Large intestine (tissue), 3 donors: ENCODE measurements around the gene DCUN1D2. TPM values are rescaled to one million over a fixed set of nuclear protein-coding genes. Genes with fewer than 3 reads are reported as not detected.

ENCODE experiments used
- DNase-seq, 2 donors: peaks; one replicate each; pipeline versions ENCODE4 v3.0.0 to v3.0.0-alpha.2; 2013
- H3K27ac ChIP-seq: one replicate; pipeline ENCODE4 v1.5.1; 2013; ENCODE audit warnings: low read length
- H3K27me3 ChIP-seq: 2 replicates; pipeline ENCODE4 v1.6.1; 2013; ENCODE audit warnings: low read length; ENCODE audit not compliant: control insufficient read depth, insufficient read depth
- H3K36me3 ChIP-seq: 2 replicates; pipeline ENCODE4 v1.6.1; 2013; ENCODE audit warnings: low read length; ENCODE audit not compliant: control insufficient read depth, insufficient read depth
- H3K4me1 ChIP-seq: one replicate; pipeline ENCODE4 v1.6.1; 2013; ENCODE audit warnings: low read length; ENCODE audit not compliant: control insufficient read depth, insufficient read depth
- H3K4me3 ChIP-seq: one replicate; pipeline ENCODE4 v1.5.1; 2013; ENCODE audit warnings: low read length
- H3K9me3 ChIP-seq: one replicate; pipeline ENCODE4 v1.6.1; 2013; ENCODE audit warnings: mild to moderate bottlenecking, low read depth, low read length, moderate library complexity; ENCODE audit not compliant: control insufficient read depth
- WGBS: methylation state at CpG from one replicate; pipeline ENCODE4 v1.1.5; 2013; ENCODE audit warnings: low lambda C conversion rate; ENCODE audit not compliant: insufficient coverage; 5-methylcytosine and 5-hydroxymethylcytosine counted together
- polyA plus RNA-seq: library from polyadenylated mRNA; unstranded; fragments of 120-200 nt; gene quantifications from one replicate; pipeline ENCODE4 v1.2.1, GENCODE V29; 2013

The DCUN1D2 gene
- polyA plus RNA-seq, 1 donor = 17.8 TPM

DNA sequence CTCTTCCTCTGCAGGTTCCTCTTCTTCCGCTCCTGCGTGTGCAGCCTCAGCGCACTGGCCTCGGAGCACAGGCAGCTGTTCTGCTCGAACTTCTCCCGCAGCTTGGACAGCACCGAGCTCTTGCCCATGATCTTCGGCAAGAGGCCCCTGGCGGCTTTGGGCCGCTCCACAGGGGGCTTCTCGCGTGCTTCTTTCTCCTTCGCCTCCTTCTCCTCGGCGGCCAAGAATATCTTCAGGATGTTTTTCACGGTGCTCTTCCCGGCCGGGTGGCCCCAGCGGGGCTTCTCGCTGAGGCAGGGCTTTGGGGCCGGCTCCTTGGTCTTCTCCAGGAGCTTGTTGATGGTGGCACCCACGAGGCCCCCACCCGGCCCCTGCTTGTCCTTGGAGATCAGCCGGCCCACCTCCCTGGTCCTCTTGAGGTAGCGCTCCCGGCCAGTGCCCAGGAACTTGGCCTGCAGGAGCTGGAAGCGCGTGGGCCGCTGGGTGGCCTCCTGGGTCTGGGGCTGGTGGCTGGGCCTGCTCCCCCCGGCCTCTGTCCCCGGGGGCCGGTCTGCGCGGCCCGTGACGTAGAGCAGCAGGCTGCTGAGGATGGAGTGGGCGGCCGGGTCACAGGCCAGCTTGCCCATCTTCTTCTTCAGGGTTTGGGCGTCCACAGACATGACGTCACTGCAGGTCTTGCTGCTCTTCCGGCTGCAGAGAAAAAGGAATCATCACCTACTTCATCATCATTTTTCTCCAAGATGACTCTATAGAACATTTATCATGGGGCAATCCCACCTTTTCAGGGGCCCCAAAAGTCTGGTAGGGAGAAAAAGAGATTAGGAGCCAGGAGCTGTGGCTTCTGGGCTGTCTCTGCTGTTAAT lies 82.7 kb downstream of the DCUN1D2 start:
- no peak overlapping the region for H3K27ac ChIP-seq
- DNase-seq = no peak
- no peaks in the 10 kb centered on the region for H3K27me3 ChIP-seq
- peaks cover 6% of the 10 kb centered on the region for H3K9me3 ChIP-seq
- H3K4me1 ChIP-seq = peaks cover 3% of the 10 kb centered on the region
- H3K4me3 ChIP-seq = no peak overlapping the region
- H3K36me3 ChIP-seq = no peaks in the 10 kb centered on the region
- WGBS = no CpG with 5 or more reads among the region's 41 CpGs

- Histone ChIP-seq H3K4me3 (no peak overlapping the region), H3K27ac (no peak overlapping the region), H3K27me3 (no peaks in the 10 kb centered on the region), H3K9me3 (no peaks in the 10 kb centered on the region), H3K4me1 (peaks cover 3% of the 10 kb centered on the region), H3K36me3 (no peaks in the 10 kb centered on the region)
- no CpG with 5 or more reads among the region's 21 CpGs for WGBS
- DNase-seq = no peak
These were observed 83.4 kb downstream of the DCUN1D2 start for GRCh38 chr13:113407103-113407530.

DNA sequence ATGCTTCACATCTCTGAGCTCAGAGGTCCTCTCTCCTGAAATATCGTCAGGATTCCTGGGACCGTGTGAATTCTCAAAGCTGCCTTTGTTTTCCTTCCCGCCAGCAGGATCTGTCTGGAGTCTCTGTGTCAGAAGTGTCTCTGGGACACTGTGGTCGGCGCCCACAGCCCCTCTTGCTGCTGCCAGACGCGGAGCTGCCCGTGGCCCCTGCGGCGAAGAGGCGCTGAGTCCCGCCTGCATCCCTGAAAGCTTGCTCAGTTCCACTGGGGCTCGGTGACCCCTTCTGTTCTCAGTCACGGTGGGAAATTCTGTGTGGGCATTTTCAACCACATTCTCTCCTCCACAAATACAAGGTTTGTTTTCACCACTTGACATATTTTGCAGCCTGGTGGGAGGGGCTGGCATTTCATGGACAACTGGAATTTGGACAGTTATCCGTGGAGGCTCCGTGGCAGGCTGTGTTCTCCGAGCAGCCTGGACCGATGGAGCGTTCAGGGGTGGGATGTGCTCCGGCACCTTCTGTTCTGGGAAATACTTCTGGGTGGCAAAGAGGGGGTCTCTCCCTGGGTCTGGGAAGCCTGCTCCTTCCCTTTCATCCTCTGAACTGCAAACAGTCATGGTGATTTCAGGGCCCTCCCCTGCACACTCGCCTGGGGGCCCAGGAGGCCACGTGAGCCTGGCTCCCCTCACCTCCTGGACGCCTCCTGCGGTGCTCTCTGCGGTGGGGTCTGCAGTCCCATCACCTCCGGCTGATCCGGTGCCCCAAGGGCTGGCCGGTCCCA lies 84.0 kb downstream of the DCUN1D2 start:
- Histone ChIP-seq H3K4me3 (no peak overlapping the region), H3K27ac (no peak overlapping the region), H3K27me3 (no peaks in the 10 kb centered on the region), H3K4me1 (peaks cover 3% of the 10 kb centered on the region), H3K36me3 (no peaks in the 10 kb centered on the region), H3K9me3 (no peaks in the 10 kb centered on the region)
- WGBS = no CpG with 5 or more reads among the region's 28 CpGs
- no peak for DNase-seq

Other genes starting within 250 kb of the DCUN1D2 start
- 215 TPM for gene LAMP1, start 193.5 kb downstream of the DCUN1D2 start, polyA plus RNA-seq
- 65.7 TPM for gene GRTP1, start 126.6 kb downstream of the DCUN1D2 start, polyA plus RNA-seq
- gene ADPRHL1, start 37.2 kb downstream of the DCUN1D2 start, polyA plus RNA-seq = 2.8 TPM
- 68.0 TPM for gene TFDP1, start 94.0 kb upstream of the DCUN1D2 start, polyA plus RNA-seq
- 0.04 TPM for gene ATP4B, start 167.5 kb upstream of the DCUN1D2 start, polyA plus RNA-seq
- 0.16 TPM for gene GRK1, start 176.5 kb upstream of the DCUN1D2 start, polyA plus RNA-seq